GM18861 (cell line): ENCODE results near the gene GALNT14.

Source experiments
- ATAC-seq: cut with Tn5 transposase; IDR thresholded peaks from one replicate; pipeline ENCODE4 v1.9.1; 2021; ENCODE audit not compliant: unreplicated experiment

The GALNT14 gene

GRCh38 chr2:31136732-31137131, 1.5 kb downstream of the GALNT14 start:
- ATAC-seq, result no peak

GRCh38 chr2:31136000-31136399, 2.2 kb downstream of the GALNT14 start:
- ATAC-seq, result no peak

DNA sequence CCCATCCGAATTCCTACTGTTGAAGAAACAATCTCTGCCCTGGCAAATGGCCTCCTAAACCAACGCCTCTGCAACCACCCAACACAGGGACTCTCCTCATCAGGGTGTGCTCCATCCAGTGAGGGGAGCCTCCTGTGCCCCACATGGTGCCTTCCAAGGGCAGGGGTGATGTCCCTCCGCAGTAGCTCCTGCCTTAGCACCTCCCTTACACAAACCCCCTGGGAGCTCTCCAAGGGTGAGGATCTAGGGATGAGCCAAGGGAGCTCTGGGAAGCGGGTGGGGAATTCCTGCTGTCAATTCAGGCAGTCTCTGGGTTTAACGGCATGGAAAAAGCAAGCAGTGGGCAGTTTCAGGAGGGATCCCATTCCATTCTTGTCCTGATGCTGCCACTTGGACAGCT, 3.8 kb downstream of the GALNT14 start:
- no peak for ATAC-seq

DNA sequence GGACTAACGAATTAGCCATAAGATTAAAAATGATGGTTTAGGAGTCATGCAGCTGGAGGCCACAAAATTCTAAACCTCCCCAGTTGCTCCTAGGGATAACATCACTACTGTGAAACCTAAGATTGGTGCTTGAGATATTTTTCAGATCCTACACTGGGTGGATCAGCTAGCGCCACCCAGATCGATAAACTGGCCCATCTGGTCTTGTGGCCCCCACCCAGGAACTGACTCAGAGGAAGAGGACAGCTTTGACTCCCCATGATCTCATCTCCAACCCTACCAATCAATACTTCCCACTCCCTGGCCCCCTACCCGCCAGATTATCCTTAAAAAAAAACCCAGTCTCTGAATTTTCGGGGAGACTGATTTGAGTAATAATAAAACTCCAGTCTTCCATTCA, 5.5 kb downstream of the GALNT14 start:
- no peak for ATAC-seq

DNA sequence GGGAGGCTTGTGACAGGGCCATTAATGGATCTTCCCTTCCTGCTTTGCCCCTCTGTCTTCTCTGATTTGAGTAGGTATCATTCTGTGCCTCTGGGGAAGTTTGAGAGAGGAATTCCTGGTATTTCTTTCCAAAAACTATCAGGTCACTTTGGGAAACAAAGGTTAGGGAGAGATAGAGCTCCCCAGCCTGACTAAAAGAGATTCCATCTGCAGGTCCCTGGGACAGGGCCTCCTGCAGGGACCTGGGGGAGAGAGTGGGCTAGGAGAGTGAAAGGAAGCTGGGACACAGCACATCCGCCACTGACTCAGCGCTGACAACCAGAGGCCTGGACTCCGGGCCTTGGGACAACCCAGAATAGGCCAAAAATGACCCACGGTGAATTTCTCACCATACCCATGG, 6.4 kb downstream of the GALNT14 start:
- no peak for ATAC-seq

GRCh38 chr2:31129375-31130171, 8.7 kb downstream of the GALNT14 start:
- ATAC-seq, result no peak

GRCh38 chr2:31127931-31128330, 10.3 kb downstream of the GALNT14 start:
- no peak for ATAC-seq

DNA sequence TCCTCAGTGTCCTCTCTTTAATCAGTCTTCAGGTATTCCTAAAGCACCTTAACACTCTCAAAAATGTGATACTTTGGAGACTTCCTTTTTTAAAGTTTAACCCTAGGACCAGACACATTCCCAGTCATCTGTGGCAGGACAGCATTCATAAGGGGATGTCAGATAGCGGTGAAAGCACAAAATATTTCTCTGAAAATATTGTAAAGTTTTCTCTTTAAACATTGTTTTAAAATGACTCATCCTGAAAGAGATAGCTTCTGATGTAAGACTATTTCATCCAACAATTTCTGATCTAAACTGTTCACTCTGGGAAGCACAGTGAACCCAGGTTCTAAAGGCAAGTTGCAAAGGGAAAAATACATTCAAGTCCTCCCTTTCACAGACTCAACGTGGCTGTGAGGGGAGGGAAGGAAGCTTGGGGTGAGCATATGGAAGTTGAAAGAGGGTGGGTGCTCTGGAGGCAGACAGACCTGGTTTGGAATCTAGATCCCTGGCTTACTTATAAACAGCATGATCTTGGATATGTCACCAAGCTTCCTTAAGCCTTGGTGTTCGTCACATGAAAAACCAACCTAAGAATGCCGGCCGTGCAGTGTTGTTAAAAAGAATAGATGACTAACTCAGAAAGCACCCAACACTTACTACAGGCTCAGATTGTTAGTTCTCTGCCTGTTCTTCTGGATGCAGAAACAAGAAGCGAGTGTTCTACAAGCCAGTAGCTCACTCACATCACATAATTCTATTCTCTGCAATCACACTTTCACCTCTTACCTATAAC, 12.1 kb downstream of the GALNT14 start:
- no peak for ATAC-seq

- ATAC-seq, result no peak
These were observed 13.3 kb downstream of the GALNT14 start for GRCh38 chr2:31124904-31125303.

DNA sequence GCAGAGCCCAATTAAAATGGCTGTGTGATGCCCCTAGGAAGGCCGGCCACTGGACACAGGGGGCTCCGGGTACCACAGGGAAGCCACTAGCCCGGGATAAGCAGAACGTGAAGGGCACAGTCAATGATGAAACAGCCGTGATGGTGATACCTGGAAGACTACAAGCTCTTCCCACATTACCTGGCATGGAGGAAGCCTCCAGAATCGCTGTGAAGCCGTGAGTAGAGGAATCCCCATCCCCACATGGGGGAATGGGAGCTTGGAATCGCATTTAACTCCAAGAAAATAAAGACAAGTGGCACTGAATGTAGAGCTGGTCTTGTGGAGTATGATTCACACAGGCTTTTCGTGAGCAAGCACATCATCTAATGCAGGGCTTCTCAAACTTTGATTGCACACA, 16.1 kb downstream of the GALNT14 start:
- no peak for ATAC-seq

- ATAC-seq, result no peak
These were observed 24.5 kb downstream of the GALNT14 start for GRCh38 chr2:31113765-31114164.

GRCh38 chr2:31112544-31112943, 25.7 kb downstream of the GALNT14 start:
- ATAC-seq, result no peak

DNA sequence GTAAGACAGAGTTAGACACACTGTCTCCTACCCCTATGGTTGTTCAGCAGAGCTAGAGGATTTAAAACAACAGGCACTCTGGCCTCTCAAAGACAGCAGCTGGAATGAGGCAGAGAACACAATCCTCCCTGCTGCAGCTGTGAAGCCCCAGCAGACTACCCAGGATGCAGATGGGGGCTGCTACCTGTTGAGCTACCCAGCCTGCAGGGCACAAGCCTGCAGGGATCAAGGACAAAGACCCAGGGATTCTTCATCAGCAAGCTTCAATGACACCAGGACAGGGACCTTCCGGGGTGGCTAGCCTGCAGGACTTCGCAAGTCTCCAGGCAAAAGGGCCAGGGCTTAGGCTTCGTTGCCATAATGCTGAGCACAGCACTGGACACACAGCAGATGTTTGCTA, 27.2 kb downstream of the GALNT14 start:
- ATAC-seq, result no peak

DNA sequence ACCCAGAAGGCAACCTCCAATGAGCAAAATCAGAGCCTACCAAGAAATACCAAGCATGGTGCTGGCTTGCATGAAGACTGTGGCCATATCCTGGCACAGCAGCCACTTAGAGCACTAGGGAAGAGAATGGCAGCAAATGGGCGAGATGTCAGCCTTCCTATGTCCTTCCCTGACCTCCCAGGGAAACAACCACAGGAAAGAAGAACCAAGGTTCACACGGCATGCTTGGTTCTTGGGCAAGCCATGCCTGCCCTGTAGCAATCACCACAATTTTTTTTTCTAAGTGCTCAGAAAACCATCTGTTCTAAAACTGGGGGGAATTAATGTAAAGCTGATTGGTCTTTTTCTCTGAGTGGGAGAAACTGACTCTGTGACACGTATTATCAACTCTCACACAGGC, 27.8 kb downstream of the GALNT14 start:
- no peak for ATAC-seq

DNA sequence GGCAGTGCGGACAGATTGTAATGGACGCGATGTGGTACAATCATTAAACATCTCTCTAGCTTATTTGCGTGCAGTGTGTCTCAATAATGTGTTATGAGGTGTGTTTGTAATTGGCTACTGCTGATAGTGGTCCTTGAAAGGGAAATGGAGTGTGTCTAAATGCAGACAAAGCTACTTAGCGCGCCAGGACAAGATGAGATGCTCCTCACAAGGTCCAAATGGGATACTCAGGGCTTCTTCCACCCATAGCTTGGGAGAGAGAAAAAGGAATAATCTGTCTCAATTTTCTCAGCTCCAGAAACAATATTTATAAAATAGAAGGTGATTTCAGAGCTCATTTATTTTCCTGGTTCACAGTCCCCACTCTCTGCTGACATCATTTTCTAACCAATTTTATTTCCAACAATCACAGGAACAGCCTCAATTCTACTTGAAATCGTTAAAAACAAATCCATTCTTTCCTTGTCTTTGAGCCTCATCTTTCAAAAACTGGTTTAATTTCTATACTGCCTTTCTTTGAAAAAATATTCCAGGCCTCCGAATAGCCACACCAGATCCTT, 28.5 kb downstream of the GALNT14 start:
- ATAC-seq, result no peak

- no peak for ATAC-seq
These were observed 29.5 kb downstream of the GALNT14 start for GRCh38 chr2:31108561-31109286.

DNA sequence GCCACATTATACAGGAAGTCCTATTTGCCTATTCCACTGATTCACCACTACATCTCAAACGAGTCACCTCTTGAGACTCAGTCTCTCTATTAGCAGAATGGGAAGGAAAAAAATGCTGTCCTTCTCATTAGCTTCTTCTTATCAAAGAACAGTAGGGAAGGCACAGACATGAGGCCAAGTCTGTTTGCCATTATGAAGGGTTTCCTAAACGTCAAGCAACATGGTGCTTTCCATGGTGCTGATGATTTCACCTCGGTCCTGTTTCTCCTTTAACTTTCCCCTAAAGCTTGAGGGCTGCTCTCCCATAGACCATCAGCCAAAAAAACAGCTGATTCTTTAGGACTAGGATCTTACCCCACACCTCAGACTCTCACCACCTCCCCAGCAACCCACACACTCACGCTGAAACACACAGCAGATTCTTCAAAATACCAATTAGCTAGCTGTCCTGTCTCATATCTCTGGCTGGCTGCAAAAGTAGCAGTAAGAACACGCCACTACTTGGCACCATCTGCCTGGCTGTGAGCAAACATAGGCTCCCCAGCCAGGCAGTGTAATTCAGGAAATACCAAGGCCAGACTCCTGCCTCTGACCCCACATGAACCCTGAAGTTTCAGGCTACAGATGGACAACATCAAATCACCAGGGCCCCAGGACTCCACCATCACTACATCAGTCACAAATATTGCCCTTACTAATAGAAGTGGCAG, 30.5 kb downstream of the GALNT14 start:
- no peak for ATAC-seq

DNA sequence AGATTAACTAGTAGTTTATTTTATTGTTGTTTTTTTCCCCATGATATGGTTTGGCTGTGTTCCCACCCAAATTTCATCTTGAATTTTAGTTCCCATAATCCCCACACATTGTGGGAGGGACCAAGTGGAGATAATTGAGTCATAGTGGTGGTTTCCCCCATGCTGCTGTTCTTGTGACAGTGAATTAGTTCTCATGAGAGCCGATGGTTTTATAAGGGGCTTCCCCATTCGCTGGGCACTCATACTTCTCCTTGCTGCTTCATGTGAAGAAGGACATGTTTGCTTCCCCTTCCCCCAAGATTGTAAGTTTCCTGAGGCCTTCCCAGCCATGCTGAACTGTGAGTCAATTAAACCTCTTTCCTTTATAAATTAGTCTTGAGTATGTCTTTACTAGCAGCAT, 36.5 kb downstream of the GALNT14 start:
- ATAC-seq, result no peak

DNA sequence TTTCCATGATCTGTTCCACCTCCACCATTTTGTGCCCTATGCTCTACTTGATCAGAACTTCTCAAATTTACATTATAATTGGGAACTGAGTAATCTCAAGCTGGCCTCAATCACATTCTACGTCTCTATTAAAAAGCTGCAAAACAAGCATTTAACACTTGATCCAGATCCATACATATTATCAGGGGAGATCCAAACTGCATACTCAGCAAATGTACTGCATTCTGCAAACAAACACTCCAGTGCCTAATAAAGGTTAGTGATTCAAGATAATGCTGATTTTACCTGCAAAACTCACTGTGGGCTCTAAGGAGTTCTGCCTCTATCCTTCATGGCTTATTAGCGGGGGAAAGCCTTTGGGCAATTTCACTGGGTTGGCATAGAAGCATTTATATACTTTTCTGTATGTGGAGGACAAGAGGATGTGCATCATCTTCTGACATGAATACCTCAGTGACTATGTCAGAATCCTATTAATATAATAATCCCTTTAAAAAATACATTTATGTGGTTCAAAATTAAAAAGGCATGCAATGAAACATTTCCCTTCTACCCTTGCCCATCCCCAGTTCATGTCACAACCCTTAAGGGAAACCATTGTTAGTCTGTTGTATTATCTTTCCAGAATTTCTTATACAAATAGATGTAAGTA, 40.2 kb downstream of the GALNT14 start:
- ATAC-seq, result no peak

GRCh38 chr2:31090188-31090587, 48.1 kb downstream of the GALNT14 start:
- no peak for ATAC-seq
